Pancreas (tissue), 10 donors: Measurements from ENCODE around the gene DLG2. TPM values are rescaled to one million over a fixed set of nuclear protein-coding genes. Genes with fewer than 3 reads are reported as not detected.

Experiments used
- ATAC-seq, 4 donors: fragments of 200-7000 bp; cut with Tn5 transposase; one replicate each; pipeline versions ENCODE4 v1.8.0 to v1.9.1; 2020; ENCODE audit warnings: mild to moderate bottlenecking in 4 of 4, moderate library complexity in 4 of 4
- DNase-seq, 6 donors: peaks; one replicate each; pipeline ENCODE4 v3.0.0-alpha.2; 2020
- FAIRE-seq: peaks from 2 replicates; lab custom pipeline; 2012; peaks lifted over from hg19 to GRCh38; lab: Jason Lieb, UNC
- H3K27ac ChIP-seq, 4 donors: fragments of 200-600 bp; sonication (generic); 1 replicate in 3 of 4; 2 replicates in 1 of 4; pipeline versions ENCODE4 v1.5.0 to v1.8.0; 2020
- H3K27me3 ChIP-seq, 4 donors: fragments of 200-600 bp; one replicate each; pipeline ENCODE4 v1.8.0; 2021
- H3K36me3 ChIP-seq, 3 donors: fragments of 200-600 bp; sonication (generic) in 1 of 3; one replicate each; pipeline versions ENCODE4 v1.5.0 to v1.8.0; 2020 to 2021
- H3K4me1 ChIP-seq, 3 donors: fragments of 200-600 bp; one replicate each; pipeline ENCODE4 v1.8.0; 2021
- H3K4me3 ChIP-seq, 4 donors: fragments of 200-600 bp; sonication (generic) in 2 of 4; one replicate each; pipeline versions ENCODE4 v1.5.0 to v1.8.0; 2020 to 2021
- H3K9me3 ChIP-seq, 4 donors: fragments of 200-600 bp; one replicate each; pipeline ENCODE4 v1.8.0; 2021
- CTCF ChIP-seq, 4 donors: fragments of 200-600 bp; sonication (generic) in 3 of 4; IDR thresholded peaks; one replicate each; pipeline versions ENCODE4 v1.5.0 to v1.8.0; 2021; ENCODE audit warnings: antibody characterized with exemption in 4 of 4
- WGBS, 2 donors: extraction: QIAGEN DNeasy Blood & Tissue Kit; methylation state at CpG; one replicate each; pipeline ENCODE4 v1.1.7; 2013; 5-methylcytosine and 5-hydroxymethylcytosine counted together
- intact Hi-C, 3 donors: fragments of 100-400 bp; cut with DNase I; formaldehyde crosslinking; loops; one replicate each; pipeline versions ENCODE4 v1.11.1 to v1.14.2; 2022
- polyA plus RNA-seq, 2 donors: library from polyadenylated mRNA; stranded (reverse); fragments of 200-250 nt; gene quantifications; one replicate each; pipeline ENCODE4 v1.2.3, GENCODE V29; 2013
- total RNA-seq, 6 donors: library from RNA; stranded (reverse); fragmentation: NEBNext Ultra II Directional in 4 of 6; extraction: Animal tissue kit (Norgen Biotek cat#: 25700) in 4 of 6; gene quantifications; one replicate each; pipeline versions ENCODE4 v1.2.1 to v1.2.4, GENCODE V29; 2021 to 2023
- donor health status: healthy with polysubstance abuse.
- donor health status: DM: no; HTN: no; CAD: no; lungs with moderate emphysema.
- donor health status: DM: no; HTN: no; CAD: no.
- donor health status: control.
- donor health status: control.
- donor health status: Bipolar disorder and iron deficiency.
- donor health status: DM: yes; HTN: yes; CAD: no.
- donor health status: DM: no; HTN: no; CAD: no.
- donor health status: DM: no; HTN: no; CAD: no.
- donor health status: DM: yes; HTN: yes; CAD: no.

Gene DLG2
- total and polyA plus RNA-seq, 8 donors = 1.2 to 5.4 (median 3.6) TPM

DNA sequence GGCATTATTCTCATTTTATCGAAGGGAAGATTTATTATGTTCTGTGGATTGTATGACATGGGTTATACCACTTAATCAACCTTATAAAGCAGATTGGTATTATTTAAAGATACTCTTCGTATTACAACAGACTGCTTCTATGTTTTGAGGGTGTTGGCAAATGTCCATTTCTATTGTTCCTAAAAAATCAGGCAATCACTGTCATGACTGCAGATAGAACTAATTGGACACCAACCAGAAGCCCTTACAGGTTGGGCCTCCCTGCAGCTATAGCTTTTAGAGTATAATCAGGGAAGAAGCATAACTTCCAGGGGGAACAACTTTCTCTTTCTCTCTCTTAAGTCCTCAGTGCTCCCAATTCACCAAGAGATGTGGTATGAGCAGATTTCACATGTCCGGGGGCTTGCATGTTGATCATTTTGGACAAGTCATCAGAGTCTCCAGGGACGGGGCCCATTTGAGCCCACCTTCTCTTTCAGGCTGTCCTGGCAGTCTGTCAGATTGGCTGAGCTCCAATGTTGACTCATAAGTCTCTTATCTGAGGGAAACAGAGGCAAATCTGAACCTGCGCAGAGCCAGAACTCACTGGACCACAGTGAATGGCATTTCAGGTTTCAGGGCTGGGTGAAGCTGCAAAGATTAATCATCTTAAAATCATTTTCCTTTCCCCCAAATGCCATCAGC, 2077.0 kb downstream of the DLG2 start:
- ATAC-seq (no peak), DNase-seq (peak in 1 of 6 donors; percentile 12), FAIRE-seq (no peak)
- intact Hi-C loops = no loop called here
- Histone ChIP-seq H3K27ac (no peak overlapping the region), H3K36me3 (no peaks in the 10 kb centered on the region), H3K9me3 (no peaks in the 10 kb centered on the region), H3K4me3 (no peak overlapping the region), H3K4me1 (no peaks in the 10 kb centered on the region), H3K27me3 (no peaks in the 10 kb centered on the region)
- TF ChIP-seq CTCF (IDR thresholded peaks at IDR 0.05) = no peak
- WGBS, 2 donors = 72 to 79% methylated on average over 5 of the region's 5 CpGs

DNA sequence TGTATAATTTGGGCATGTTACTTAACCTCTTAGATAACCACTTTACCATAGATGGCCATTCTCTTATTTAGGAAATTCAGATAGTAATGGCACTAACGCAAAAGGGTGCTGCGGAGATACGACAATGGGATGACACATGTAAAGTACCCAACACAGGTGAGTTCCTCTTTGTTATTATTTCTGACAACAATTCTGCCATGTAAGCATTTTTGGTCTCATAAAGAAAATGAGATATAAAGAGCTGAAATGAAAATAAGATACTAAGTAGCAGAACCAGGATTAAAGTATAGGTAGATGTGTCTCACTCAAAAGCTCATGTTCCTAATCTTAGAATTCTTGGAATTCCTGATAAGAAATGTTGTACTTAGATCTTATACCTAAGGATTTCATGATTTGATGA, 2080.8 kb downstream of the DLG2 start:
- Histone ChIP-seq H3K27me3 (no peaks in the 10 kb centered on the region), H3K36me3 (no peaks in the 10 kb centered on the region), H3K4me3 (no peak overlapping the region), H3K4me1 (no peaks in the 10 kb centered on the region), H3K27ac (no peak overlapping the region), H3K9me3 (no peaks in the 10 kb centered on the region)
- no peak for TF ChIP-seq CTCF (IDR thresholded peaks at IDR 0.05)
- no peak for FAIRE-seq
- WGBS, 2 donors = 80 to 84% methylated on average over 3 of the region's 3 CpGs
- ATAC-seq = no peak
- intact Hi-C loops = no loop called here
- no peak for DNase-seq

- peak in 1 of 6 donors; percentile 42 for DNase-seq
- ATAC-seq = peak in 2 of 4 donors; percentile 47 to 56
- Histone ChIP-seq H3K4me1 (no peaks in the 10 kb centered on the region), H3K36me3 (no peaks in the 10 kb centered on the region), H3K27ac (no peak overlapping the region), H3K9me3 (no peaks in the 10 kb centered on the region), H3K27me3 (no peaks in the 10 kb centered on the region), H3K4me3 (no peak overlapping the region)
- FAIRE-seq = no peak
- WGBS, 2 donors = 80 to 82% methylated on average over 6 of the region's 6 CpGs
- intact Hi-C loops = no loop called here
- no peak for TF ChIP-seq CTCF (IDR thresholded peaks at IDR 0.05)
These were observed 2081.5 kb downstream of the DLG2 start for GRCh38 chr11:83545494-83546260.

GRCh38 chr11:83544846-83545245, 2082.3 kb downstream of the DLG2 start:
- H3K27ac ChIP-seq = no peak overlapping the region
- H3K36me3 ChIP-seq = no peaks in the 10 kb centered on the region
- H3K4me3 ChIP-seq = no peak overlapping the region
- no peak for FAIRE-seq
- no peaks in the 10 kb centered on the region for H3K9me3 ChIP-seq
- H3K27me3 ChIP-seq = no peaks in the 10 kb centered on the region
- WGBS, 2 donors = 72 to 81% methylated on average over 1 of the region's 1 CpG
- no peak for ATAC-seq
- DNase-seq = no peak
- intact Hi-C loops = no loop called here
- no peaks in the 10 kb centered on the region for H3K4me1 ChIP-seq
- no peak for TF ChIP-seq CTCF (IDR thresholded peaks at IDR 0.05)
